ENCODE results near the gene NOS3. TPM values are rescaled to one million over a fixed set of nuclear protein-coding genes. Genes with fewer than 3 reads are reported as not detected.
"Not testable (repeated sequence)": the region's sequence is repeated elsewhere in the genome, so short reads cannot be mapped to it uniquely, and the experiment has no call there.

Gene NOS3
- total and polyA plus RNA-seq, 9 of the 15 experiments (the other 6 are each of a cell fraction or from before 2014, with no cell fraction given), result 1.1 to 121 (median 23.6) TPM

DNA sequence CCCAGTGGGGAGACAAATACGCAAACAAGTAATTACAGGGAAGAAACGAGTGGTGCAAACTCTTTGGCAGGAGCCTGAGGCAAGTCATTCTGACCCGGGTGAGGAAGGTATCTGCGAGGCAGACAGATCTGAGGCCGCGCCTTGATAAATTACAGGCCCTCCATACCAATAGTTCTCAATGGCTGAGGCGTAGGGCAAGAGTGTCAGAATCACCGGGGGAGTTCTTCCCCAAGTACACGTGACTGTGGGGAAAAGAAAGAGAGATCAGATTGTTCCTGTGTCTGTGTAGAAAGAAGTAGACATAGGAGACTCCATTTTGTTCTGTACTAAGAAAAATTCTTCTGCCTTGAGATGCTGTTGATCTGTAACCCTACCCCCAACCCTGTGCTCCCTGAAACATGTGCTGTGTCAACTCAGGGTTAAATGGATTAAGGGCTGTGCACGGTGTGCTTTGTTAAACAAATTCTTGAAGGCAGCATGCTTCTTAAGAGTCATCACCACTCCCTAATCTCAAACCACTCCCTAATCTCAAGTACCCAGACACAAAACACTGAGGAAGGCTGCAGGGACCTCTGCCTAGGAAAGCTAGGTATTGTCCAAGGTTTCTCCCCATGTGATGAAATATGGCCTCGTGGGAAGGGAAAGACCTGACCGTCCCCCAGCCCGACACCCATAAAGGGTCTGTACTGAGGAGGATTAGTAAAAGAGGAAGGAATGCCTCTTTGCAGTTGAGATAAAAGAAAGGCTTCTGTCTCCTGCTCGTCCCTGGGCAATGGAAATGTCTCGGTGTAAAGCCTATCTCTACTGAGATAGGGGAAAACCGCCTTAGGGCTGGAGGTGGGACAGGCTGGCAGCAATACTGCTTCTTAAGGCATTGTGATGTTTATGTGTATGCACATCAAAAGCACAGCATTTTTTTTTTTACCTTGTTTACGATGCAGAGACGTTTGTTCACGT, 36.2 kb downstream of the NOS3 start (continued):
- TF ChIP-seq, protein P1, sequence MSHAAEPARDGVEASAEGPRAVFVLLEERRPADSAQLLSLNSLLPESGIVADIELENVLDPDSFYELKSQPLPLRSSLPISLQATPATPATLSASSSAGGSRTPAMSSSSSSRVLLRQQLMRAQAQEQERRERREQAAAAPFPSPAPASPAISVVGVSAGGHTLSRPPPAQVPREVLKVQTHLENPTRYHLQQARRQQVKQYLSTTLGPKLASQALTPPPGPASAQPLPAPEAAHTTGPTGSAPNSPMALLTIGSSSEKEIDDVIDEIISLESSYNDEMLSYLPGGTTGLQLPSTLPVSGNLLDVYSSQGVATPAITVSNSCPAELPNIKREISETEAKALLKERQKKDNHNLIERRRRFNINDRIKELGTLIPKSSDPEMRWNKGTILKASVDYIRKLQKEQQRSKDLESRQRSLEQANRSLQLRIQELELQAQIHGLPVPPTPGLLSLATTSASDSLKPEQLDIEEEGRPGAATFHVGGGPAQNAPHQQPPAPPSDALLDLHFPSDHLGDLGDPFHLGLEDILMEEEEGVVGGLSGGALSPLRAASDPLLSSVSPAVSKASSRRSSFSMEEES (CRISPR knock-in tag; IDR thresholded peaks at IDR 0.05), result peak; percentile 72
- TF ChIP-seq SOX6 (IDR thresholded peaks at IDR 0.05) (peak; percentile 91), HDAC3 (IDR thresholded peaks at IDR 0.05; ENCODE audit: borderline replicate concordance, partially characterized antibody) (peak; percentile 73), BHLHE40 (IDR thresholded peaks at IDR 0.05; ENCODE audit: low read length) (peak; percentile 76; the same call in 1 of the 2 replicates), ELF4 (CRISPR knock-in tag; IDR thresholded peaks at IDR 0.05) (peak; percentile 96), CXXC5 (CRISPR knock-in tag; IDR thresholded peaks at IDR 0.05) (peak; percentile 96), PYGO2 (tag; IDR thresholded peaks at IDR 0.05) (peak; percentile 94), CEBPG (CRISPR knock-in tag; IDR thresholded peaks at IDR 0.05) (peak; percentile 13; the same call in 1 of the 2 replicates), LEF1 (IDR thresholded peaks at IDR 0.05) (peak; percentile 87), NBN (IDR thresholded peaks at IDR 0.05; ENCODE audit: low read depth) (peak; percentile 70; the same call in 1 of the 2 replicates), ZNF316 (IDR thresholded peaks at IDR 0.05) (peak; percentile 42), ZNF175 (CRISPR knock-in tag; IDR thresholded peaks at IDR 0.05; ENCODE audit: low read depth) (peak; percentile 96), LCOR (CRISPR knock-in tag; IDR thresholded peaks at IDR 0.05) (peak; percentile 55; the same call in 1 of the 2 replicates)
- TF ChIP-seq, protein P2, sequence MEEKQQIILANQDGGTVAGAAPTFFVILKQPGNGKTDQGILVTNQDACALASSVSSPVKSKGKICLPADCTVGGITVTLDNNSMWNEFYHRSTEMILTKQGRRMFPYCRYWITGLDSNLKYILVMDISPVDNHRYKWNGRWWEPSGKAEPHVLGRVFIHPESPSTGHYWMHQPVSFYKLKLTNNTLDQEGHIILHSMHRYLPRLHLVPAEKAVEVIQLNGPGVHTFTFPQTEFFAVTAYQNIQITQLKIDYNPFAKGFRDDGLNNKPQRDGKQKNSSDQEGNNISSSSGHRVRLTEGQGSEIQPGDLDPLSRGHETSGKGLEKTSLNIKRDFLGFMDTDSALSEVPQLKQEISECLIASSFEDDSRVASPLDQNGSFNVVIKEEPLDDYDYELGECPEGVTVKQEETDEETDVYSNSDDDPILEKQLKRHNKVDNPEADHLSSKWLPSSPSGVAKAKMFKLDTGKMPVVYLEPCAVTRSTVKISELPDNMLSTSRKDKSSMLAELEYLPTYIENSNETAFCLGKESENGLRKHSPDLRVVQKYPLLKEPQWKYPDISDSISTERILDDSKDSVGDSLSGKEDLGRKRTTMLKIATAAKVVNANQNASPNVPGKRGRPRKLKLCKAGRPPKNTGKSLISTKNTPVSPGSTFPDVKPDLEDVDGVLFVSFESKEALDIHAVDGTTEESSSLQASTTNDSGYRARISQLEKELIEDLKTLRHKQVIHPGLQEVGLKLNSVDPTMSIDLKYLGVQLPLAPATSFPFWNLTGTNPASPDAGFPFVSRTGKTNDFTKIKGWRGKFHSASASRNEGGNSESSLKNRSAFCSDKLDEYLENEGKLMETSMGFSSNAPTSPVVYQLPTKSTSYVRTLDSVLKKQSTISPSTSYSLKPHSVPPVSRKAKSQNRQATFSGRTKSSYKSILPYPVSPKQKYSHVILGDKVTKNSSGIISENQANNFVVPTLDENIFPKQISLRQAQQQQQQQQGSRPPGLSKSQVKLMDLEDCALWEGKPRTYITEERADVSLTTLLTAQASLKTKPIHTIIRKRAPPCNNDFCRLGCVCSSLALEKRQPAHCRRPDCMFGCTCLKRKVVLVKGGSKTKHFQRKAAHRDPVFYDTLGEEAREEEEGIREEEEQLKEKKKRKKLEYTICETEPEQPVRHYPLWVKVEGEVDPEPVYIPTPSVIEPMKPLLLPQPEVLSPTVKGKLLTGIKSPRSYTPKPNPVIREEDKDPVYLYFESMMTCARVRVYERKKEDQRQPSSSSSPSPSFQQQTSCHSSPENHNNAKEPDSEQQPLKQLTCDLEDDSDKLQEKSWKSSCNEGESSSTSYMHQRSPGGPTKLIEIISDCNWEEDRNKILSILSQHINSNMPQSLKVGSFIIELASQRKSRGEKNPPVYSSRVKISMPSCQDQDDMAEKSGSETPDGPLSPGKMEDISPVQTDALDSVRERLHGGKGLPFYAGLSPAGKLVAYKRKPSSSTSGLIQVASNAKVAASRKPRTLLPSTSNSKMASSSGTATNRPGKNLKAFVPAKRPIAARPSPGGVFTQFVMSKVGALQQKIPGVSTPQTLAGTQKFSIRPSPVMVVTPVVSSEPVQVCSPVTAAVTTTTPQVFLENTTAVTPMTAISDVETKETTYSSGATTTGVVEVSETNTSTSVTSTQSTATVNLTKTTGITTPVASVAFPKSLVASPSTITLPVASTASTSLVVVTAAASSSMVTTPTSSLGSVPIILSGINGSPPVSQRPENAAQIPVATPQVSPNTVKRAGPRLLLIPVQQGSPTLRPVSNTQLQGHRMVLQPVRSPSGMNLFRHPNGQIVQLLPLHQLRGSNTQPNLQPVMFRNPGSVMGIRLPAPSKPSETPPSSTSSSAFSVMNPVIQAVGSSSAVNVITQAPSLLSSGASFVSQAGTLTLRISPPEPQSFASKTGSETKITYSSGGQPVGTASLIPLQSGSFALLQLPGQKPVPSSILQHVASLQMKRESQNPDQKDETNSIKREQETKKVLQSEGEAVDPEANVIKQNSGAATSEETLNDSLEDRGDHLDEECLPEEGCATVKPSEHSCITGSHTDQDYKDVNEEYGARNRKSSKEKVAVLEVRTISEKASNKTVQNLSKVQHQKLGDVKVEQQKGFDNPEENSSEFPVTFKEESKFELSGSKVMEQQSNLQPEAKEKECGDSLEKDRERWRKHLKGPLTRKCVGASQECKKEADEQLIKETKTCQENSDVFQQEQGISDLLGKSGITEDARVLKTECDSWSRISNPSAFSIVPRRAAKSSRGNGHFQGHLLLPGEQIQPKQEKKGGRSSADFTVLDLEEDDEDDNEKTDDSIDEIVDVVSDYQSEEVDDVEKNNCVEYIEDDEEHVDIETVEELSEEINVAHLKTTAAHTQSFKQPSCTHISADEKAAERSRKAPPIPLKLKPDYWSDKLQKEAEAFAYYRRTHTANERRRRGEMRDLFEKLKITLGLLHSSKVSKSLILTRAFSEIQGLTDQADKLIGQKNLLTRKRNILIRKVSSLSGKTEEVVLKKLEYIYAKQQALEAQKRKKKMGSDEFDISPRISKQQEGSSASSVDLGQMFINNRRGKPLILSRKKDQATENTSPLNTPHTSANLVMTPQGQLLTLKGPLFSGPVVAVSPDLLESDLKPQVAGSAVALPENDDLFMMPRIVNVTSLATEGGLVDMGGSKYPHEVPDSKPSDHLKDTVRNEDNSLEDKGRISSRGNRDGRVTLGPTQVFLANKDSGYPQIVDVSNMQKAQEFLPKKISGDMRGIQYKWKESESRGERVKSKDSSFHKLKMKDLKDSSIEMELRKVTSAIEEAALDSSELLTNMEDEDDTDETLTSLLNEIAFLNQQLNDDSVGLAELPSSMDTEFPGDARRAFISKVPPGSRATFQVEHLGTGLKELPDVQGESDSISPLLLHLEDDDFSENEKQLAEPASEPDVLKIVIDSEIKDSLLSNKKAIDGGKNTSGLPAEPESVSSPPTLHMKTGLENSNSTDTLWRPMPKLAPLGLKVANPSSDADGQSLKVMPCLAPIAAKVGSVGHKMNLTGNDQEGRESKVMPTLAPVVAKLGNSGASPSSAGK (IDR thresholded peaks at IDR 0.05), result peak; percentile 81
- TF ChIP-seq CEBPG (tag; conservative IDR thresholded peaks at IDR 0.05 in 1 of 2, IDR thresholded peaks at IDR 0.05 in 1 of 2), result not testable (repeated sequence)

Data from K562 (cell line).